HG03064 (cell line): ENCODE measurements around the gene MSRB1.
"Not testable (repeated sequence)": the region's sequence is repeated elsewhere in the genome, so short reads cannot be mapped to it uniquely, and the experiment has no call there.

Experiments used
- ATAC-seq: cut with Tn5 transposase; IDR thresholded peaks from one replicate; pipeline ENCODE4 v1.9.1; 2021; ENCODE audit warnings: low read depth; ENCODE audit not compliant: unreplicated experiment

Gene MSRB1

GRCh38 chr16:1962161-1963153 lies 19.5 kb upstream of the MSRB1 start:
- ATAC-seq, result not testable (repeated sequence)

- no peak for ATAC-seq
These were observed 18.7 kb upstream of the MSRB1 start for GRCh38 chr16:1961651-1962067.

GRCh38 chr16:1960665-1961630 lies 17.9 kb upstream of the MSRB1 start:
- ATAC-seq, result no peak

- no peak for ATAC-seq
These were observed 16.5 kb upstream of the MSRB1 start, which contains the start of gene NDUFB10 for GRCh38 chr16:1959269-1960039. Gene NDUFB10, plus strand, starts transcription at chr16:1959538. Its CDS starts 87 bp downstream, at chr16:1959625.

GRCh38 chr16:1958715-1959268 lies 15.8 kb upstream of the MSRB1 start:
- ATAC-seq, result no peak

- ATAC-seq, result not testable (repeated sequence)
These were observed 15.1 kb upstream of the MSRB1 start for GRCh38 chr16:1958143-1958491.

- not testable (repeated sequence) for ATAC-seq
These were observed 14.6 kb upstream of the MSRB1 start for GRCh38 chr16:1957434-1958142.

GRCh38 chr16:1953734-1954133 lies 10.7 kb upstream of the MSRB1 start:
- ATAC-seq, result no peak

- ATAC-seq, result no peak
These were observed 7.6 kb upstream of the MSRB1 start for GRCh38 chr16:1950559-1950958.

- ATAC-seq, result no peak
These were observed 7.0 kb upstream of the MSRB1 start for GRCh38 chr16:1950047-1950446.

- ATAC-seq, result no peak
These were observed 6.5 kb upstream of the MSRB1 start for GRCh38 chr16:1949507-1949906.

- no peak for ATAC-seq
These were observed 4.3 kb upstream of the MSRB1 start for GRCh38 chr16:1947369-1947670.

- ATAC-seq, result no peak
These were observed 3.7 kb upstream of the MSRB1 start for GRCh38 chr16:1946495-1947368.

- ATAC-seq, result no peak
These were observed 2.8 kb upstream of the MSRB1 start for GRCh38 chr16:1945559-1946391.

- no peak for ATAC-seq
These were observed 1.7 kb upstream of the MSRB1 start for GRCh38 chr16:1944612-1945199.

GRCh38 chr16:1942047-1942809 lies 771 bp downstream of the MSRB1 start:
- no peak for ATAC-seq
